Hematopoietic multipotent progenitor cell treated with erythropoietin and hydrocortisone succinate and interleukin-3 and kit ligand, for 17 days (in vitro differentiated cells): ENCODE data around the gene PIEZO1.
"Not testable (repeated sequence)": the region's sequence is repeated elsewhere in the genome, so short reads cannot be mapped to it uniquely, and the experiment has no call there.

ENCODE experiments used
- DNase-seq: peaks from one replicate; pipeline ENCODE4 v3.0.0-alpha.2; 2015; ENCODE audit warnings: low spot score

Gene PIEZO1, protein sequence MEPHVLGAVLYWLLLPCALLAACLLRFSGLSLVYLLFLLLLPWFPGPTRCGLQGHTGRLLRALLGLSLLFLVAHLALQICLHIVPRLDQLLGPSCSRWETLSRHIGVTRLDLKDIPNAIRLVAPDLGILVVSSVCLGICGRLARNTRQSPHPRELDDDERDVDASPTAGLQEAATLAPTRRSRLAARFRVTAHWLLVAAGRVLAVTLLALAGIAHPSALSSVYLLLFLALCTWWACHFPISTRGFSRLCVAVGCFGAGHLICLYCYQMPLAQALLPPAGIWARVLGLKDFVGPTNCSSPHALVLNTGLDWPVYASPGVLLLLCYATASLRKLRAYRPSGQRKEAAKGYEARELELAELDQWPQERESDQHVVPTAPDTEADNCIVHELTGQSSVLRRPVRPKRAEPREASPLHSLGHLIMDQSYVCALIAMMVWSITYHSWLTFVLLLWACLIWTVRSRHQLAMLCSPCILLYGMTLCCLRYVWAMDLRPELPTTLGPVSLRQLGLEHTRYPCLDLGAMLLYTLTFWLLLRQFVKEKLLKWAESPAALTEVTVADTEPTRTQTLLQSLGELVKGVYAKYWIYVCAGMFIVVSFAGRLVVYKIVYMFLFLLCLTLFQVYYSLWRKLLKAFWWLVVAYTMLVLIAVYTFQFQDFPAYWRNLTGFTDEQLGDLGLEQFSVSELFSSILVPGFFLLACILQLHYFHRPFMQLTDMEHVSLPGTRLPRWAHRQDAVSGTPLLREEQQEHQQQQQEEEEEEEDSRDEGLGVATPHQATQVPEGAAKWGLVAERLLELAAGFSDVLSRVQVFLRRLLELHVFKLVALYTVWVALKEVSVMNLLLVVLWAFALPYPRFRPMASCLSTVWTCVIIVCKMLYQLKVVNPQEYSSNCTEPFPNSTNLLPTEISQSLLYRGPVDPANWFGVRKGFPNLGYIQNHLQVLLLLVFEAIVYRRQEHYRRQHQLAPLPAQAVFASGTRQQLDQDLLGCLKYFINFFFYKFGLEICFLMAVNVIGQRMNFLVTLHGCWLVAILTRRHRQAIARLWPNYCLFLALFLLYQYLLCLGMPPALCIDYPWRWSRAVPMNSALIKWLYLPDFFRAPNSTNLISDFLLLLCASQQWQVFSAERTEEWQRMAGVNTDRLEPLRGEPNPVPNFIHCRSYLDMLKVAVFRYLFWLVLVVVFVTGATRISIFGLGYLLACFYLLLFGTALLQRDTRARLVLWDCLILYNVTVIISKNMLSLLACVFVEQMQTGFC (N-terminal part only)

DNA sequence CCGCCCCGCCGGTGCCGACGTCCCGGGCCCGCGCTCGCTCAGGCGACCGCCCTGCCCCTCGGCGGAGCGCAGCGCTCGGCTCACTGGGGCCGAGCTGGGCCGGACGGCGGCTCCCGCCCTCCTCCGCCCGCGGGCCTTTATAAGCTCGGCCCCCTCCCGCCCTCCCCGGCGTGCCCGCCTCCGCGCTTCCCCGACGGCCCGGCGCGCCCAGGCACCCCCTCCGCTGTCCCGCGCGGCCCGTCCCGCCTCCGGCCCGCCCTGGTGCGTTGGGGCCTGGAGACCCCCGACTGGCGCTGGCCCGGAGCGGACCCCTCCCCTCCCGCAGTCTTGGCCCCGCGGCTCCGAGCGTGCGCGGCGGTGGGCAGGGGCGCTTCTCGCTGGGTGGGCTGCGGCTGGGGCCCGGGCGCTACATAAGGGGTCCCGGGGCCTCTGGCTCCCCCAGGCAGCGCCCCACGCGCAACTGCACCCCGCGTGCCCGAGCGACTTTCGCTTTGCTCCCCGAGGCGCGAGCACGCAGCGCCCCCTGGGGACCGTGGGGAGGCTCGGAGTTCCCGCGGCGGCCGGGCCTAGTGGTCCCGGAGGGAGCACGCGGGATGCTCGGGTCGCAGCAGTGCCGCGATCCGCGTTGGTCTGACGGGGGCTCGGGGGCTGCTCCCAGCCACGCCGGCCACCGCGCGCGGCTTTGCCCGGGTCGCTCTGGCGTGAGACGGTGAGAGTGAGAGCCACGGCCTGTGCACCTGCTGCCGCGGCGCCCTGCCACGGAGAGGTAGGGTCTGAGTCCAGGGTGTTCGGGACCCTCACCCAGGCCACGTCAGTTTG is at the start of gene PIEZO1:
Gene PIEZO1, minus strand, starts transcription at position 115 of the 819 bp plus-strand sequence. CDS start 256 bp downstream, outside the sequence.
- DNase-seq = peak; percentile 75

DNA sequence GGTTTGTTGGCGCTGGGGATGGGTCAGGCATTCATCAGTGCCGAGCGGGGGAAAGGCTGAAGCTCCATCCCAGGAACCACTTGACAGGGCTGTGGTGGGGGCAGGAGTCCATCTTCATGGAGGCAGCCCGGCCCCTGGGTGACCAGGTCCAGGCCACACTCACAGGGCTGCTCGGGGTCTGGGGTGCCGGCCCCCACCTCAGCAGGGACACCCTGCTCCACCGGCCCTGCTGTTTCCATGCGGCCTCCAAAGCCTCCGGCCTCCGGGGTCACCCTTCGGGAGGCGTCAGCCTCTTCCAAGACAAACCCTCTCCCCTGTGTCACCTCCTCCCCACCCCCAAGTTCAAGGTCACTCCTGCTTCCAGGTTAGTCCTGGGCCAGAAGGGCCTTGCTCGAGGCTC is 49.6 kb upstream of the PIEZO1 start:
- DNase-seq = no peak

DNA sequence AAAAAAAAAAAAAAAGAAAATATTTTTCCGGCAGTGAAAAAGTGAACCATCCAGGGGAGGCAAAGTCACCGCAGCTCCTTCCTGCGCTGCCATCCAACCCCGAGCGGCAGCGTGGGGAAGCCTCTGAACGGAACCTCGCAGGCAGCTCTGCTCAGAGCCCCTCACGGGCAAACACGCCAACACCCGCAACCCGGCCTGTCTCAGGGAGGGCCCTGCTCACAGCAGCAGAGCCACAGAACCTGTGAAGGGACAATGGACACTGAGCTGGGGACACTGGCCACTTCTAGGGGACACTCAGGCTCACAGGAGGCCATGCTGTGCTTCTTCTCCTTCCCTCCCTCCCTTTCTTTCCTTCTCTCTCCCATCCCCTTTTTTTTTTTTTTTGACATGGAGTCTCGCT is 48.1 kb upstream of the PIEZO1 start:
- DNase-seq = no peak

DNA sequence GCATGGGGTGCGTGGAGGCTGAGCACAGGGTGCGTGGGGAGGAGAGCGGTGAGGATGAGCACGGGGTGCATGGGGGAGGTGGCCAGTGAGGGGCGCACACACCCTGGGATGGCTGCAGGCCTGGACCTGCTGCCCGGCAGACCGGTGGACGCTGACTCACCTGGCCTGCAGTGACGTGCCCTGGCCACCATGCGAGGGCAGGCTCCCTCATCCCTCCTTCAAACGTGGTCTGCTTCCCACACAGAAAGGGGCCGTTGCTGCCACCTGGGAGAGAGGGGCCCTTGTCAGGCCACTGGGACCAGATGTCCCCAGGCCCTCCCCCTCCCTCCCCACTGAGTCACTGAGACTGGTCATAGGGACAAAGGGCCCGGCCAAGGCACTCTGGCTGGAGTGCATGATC is 46.8 kb upstream of the PIEZO1 start:
- DNase-seq = no peak

- DNase-seq = no peak
Observed at GRCh38 chr16:88830783-88831182, 45.8 kb upstream of the PIEZO1 start.

GRCh38 chr16:88830258-88830657 is 45.2 kb upstream of the PIEZO1 start:
- no peak for DNase-seq

GRCh38 chr16:88828711-88829110 is 43.7 kb upstream of the PIEZO1 start:
- no peak for DNase-seq

DNA sequence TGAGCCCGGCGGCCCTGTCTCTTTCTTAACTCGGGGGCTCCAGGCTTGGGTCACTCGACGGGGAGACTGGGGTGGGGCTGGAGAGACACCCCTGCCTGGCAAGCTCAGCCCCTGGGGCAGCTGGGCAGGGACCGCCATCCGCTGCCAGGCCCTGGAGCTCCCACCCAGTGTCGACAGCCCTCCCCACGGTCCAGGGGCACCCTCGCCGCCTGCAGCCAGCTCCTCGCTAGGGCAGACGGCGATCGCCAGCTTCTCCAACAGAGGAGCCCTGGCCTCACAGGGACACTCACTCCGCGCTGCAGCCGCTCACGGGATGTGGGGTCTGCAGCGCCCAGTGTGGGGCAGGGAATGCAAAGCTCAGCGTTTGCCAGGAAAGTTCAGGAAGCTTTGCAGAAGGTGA is 42.7 kb upstream of the PIEZO1 start:
- DNase-seq = no peak

DNA sequence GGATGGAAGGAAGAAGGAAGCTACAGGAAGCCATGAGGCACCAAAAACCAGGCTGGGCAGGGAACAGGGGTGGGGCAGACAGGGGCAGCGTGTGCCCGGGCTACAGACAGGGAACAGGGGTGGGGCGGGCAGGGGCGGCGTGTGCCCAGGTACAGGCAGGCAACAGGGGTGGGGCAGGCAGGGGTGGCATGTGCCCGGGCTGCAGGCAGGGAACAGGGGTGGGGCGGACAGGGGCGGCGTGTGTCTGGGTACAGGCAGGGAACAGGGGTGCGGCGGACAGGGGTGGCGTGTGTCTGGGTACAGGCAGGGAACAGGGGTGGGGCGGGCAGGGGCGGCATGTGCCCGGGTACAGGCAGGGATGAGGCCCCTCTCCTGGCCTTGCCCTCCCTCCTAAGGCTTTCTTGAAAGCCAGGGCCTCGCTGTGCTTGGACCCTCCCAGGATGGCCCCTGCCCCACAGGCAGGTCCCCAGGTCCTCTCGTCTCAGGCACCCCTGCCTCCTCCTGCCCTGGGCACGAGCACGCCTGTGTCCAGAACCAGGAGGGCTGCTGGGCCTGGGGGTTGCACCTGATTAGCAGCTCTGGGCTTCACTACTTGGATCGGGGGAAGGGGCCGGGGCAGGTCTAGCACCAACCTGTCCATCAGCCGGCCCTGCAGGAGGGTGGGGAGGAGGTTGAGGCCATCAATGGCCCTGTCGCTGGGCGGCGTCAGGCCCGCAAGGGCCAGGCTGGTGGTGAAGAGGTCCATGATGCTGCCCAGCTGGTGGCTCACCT is 41.2 kb upstream of the PIEZO1 start:
- DNase-seq = no peak

DNA sequence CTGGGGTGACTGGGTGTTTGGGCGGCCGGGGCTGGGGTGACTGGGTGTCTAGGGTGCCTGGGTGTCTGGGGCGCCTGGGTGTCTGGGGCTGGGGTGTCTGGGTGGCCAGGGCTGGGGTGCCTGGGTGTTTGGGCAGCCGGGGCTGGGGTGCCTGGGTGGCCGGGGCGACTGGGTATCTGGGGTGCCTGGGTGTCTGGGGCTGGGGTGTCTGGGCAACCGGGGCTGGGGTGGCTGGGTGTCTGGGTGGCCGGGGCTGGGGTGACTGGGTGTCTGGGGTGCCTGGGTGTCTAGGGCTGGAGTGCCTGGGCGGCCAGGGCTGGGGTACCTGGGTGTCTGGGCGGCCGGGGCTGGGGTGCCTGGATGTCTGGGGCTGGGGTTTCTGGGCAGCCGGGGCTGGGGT is 40.1 kb upstream of the PIEZO1 start:
- no peak for DNase-seq

GRCh38 chr16:88824256-88825077 is 39.4 kb upstream of the PIEZO1 start:
- DNase-seq = no peak

GRCh38 chr16:88823646-88824045 is 38.6 kb upstream of the PIEZO1 start:
- DNase-seq = not testable (repeated sequence)

GRCh38 chr16:88822281-88823040 is 37.4 kb upstream of the PIEZO1 start:
- no peak for DNase-seq

DNA sequence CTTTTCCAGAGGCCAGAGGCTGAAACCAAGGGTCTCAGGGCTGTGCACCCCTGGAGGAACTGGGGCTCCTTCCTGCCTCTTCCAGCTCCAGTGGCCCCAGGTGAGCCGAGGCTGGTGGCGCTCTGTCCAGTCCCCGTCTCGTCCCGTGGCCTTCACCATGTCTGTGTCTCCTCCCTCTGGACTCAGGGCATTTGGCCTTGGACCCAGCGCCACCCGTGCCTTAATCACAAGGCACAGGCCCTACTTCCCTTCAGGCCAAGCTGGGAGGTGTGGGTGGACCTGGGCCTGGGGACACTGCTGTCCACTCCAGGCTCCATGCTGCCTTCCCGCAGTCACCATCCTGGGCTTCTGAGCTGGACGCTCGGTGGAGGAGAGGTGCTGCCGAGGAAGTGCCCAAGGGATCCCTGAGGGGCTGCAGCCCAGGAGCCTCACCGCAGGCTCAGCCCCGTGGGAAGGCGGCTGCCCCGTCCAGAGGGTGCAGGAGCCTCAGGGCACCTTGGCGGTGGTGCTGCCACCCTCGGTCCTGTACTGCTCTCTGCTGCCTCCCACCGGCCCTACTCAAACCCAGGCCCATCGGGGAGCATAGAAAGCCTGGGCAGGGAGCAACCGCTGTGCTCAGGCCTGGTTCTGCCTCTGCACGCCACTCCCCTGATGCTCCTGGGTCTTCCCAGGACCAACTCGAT is 36.3 kb upstream of the PIEZO1 start:
- DNase-seq = no peak

DNA sequence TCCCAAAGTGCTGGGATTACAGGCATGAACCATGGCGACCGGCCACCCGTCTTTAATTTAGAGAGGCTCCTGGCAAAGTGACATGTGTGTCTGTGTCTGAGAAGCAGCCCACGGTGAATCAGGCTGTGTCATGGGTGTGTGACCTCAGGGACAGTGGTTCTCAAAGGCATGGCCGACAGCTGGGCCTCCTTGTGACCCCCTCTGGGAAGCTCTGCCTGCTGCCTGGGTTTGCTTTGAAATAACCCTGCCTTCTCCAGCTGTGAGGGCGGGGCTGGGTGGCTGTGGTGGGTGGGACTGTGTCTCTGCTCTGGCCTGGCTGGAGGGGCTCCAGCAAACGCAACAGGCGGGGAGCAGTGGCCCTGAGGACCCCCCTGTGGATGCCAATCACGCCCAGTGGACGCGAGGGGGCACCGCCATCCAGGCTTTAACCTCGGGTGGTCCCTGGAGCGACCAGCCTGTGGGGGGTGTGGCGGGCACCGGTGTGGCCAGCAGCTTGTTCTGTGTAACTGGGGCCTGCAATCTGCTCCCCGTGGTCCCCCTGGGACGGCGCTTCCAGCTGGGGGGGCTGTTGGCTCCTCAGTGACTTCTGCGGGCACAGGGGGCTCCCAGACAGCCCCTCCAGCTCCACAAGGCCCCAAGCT is 35.5 kb upstream of the PIEZO1 start:
- DNase-seq = no peak

DNA sequence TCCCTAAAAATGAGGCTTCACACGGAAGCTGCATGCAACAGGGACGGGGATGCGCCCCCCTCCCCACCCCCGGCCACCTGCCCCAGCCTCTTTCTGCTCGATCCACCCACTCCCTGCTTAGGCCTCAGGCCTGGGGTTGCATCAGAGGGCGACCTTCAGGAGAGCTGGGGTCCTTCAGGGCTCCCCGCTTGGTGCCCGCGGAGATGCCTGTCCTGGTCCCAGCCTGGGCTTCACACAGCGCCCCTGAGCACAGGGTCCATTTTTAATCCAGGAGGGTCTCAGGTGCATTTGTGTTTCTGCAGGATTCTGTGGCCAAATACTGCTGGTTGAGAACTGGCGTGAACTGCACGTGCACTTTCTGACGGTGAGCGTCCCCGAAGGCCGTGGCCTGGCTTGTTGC is 34.1 kb upstream of the PIEZO1 start:
- DNase-seq = no peak

- no peak for DNase-seq
Observed at GRCh38 chr16:88818575-88818874, 33.5 kb upstream of the PIEZO1 start.
